ENCODE measurements around the gene CYGB. TPM values are rescaled to one million over a fixed set of nuclear protein-coding genes. Genes with fewer than 3 reads are reported as not detected.

CYGB gene
- total RNA-seq, 1 donor from 2014 or later: not detected

- no peaks in the 10 kb centered on the region for H3K9me3 Mint-ChIP-seq
- H3K27ac Mint-ChIP-seq: no peak overlapping the region
- H3K27me3 Mint-ChIP-seq (ENCODE audit: insufficient read depth): peaks cover 4% of the 10 kb centered on the region
- H3K4me3 Mint-ChIP-seq: no peak overlapping the region
- DNase-seq (ENCODE audit: low spot score): no peak
- H3K4me1 Mint-ChIP-seq (ENCODE audit: low read depth): no peaks in the 10 kb centered on the region
- H3K36me3 Mint-ChIP-seq (ENCODE audit: low read depth): no peaks in the 10 kb centered on the region
- intact Hi-C loops (cut with micrococcal nuclease): no loop called here
Measured at GRCh38 chr17:76574166-76574565, 36.7 kb upstream of the CYGB start.

- no peak overlapping the region for H3K27ac Mint-ChIP-seq
- intact Hi-C loops (cut with micrococcal nuclease): no loop called here
- peaks cover 4% of the 10 kb centered on the region for H3K27me3 Mint-ChIP-seq (ENCODE audit: insufficient read depth)
Measured at GRCh38 chr17:76573096-76573495, 35.6 kb upstream of the CYGB start.

DNA sequence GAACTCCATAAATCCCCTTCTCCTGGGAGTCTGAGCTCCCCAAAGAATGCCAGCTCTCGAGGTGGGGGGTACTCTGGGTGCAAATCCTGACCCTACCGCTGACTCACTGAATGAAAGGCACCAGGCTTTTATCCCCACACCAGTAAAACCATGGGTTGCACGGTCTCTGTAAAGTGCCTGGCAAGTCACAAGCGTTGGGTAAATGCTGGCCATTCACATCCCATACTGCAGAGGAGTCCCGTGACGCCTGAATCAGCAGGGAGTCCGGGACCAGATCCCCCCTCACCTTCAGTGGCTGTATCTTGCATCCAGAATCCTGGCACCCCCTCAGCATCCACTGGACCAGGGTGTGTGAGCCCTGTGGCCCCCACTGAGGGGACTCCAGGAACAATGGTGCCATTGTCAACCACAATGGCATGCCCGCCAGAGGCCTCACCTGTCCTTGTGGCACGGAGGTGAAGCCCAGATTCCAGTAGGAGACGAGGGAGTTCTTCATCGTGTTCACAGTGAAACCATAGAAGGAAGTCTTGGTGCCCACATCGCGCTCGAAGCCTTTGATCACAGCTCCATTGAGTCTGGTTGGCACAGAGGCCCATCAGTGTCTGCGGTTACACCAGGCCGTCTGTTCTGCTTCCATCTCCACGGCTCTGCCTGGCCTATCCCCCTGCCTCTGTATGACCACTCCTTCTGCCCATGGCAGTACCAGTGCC, 34.8 kb upstream of the CYGB start:
- DNase-seq (ENCODE audit: low spot score): no peak
- intact Hi-C loops (cut with micrococcal nuclease): no loop called here
- no peaks in the 10 kb centered on the region for H3K36me3 Mint-ChIP-seq (ENCODE audit: low read depth)
- no peak overlapping the region for H3K27ac Mint-ChIP-seq
- H3K27me3 Mint-ChIP-seq (ENCODE audit: insufficient read depth): peaks cover 4% of the 10 kb centered on the region
- no peak overlapping the region for H3K4me3 Mint-ChIP-seq
- peaks cover 6% of the 10 kb centered on the region for H3K4me1 Mint-ChIP-seq (ENCODE audit: low read depth)
- H3K9me3 Mint-ChIP-seq: no peaks in the 10 kb centered on the region

More at GRCh38 chr17:76573096-76573495, 35.6 kb upstream of the CYGB start:
- no peaks in the 10 kb centered on the region for H3K36me3 Mint-ChIP-seq (ENCODE audit: low read depth)
- no peaks in the 10 kb centered on the region for H3K9me3 Mint-ChIP-seq
- no peak for DNase-seq (ENCODE audit: low spot score)
- H3K4me1 Mint-ChIP-seq (ENCODE audit: low read depth): peaks cover 6% of the 10 kb centered on the region
- H3K4me3 Mint-ChIP-seq: no peak overlapping the region

DNA sequence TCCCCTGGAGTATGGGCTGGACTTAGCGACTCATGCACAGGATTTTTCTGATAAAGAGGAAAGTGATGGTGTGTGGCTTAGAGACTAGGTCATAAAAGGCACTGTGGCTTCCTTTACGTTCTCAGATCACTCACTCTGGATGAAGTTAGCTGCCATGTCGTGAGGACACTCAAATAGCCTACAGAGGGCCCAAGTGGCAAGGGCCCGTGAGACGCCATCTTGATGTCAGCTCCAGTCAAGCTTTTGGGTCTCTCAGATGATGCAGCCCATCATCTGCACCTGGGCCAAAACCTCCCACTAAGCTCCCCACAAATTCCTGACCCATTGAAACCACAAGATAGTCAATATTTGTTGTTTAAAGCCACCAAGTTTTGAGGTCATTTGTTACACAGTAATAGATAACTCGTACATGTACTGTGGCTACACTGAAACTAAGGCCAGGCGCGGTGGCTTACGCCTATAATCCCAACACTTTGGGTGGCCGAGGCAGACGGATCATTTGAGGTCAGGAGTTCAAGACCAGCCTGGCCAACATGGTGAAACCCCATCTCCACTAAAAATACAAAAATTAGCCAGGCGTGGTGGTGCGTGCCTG, 33.5 kb upstream of the CYGB start:
- H3K9me3 Mint-ChIP-seq: no peaks in the 10 kb centered on the region
- intact Hi-C loops (cut with micrococcal nuclease): no loop called here

GRCh38 chr17:76570457-76570856, 32.9 kb upstream of the CYGB start:
- no peak overlapping the region for H3K27ac Mint-ChIP-seq
- H3K27me3 Mint-ChIP-seq (ENCODE audit: insufficient read depth): no peaks in the 10 kb centered on the region
- peaks cover 18% of the 10 kb centered on the region for H3K4me1 Mint-ChIP-seq (ENCODE audit: low read depth)
- no peak for DNase-seq (ENCODE audit: low spot score)
- intact Hi-C loops (cut with micrococcal nuclease): no loop called here
- H3K36me3 Mint-ChIP-seq (ENCODE audit: low read depth): peaks cover 12% of the 10 kb centered on the region
- no peaks in the 10 kb centered on the region for H3K9me3 Mint-ChIP-seq
- no peak overlapping the region for H3K4me3 Mint-ChIP-seq

More for the DNA sequence above, 33.5 kb upstream of the CYGB start:
- Mint-ChIP-seq H3K36me3 (ENCODE audit: low read depth) (peaks cover 7% of the 10 kb centered on the region), H3K4me3 (no peak overlapping the region), H3K4me1 (ENCODE audit: low read depth) (peaks cover 13% of the 10 kb centered on the region), H3K27me3 (ENCODE audit: insufficient read depth) (peaks cover 2% of the 10 kb centered on the region), H3K27ac (no peak overlapping the region)
- DNase-seq (ENCODE audit: low spot score): no peak

- Mint-ChIP-seq H3K27ac (no peak overlapping the region), H3K36me3 (ENCODE audit: low read depth) (peaks cover 16% of the 10 kb centered on the region), H3K9me3 (no peaks in the 10 kb centered on the region), H3K4me1 (ENCODE audit: low read depth) (peaks cover 22% of the 10 kb centered on the region), H3K27me3 (ENCODE audit: insufficient read depth) (no peaks in the 10 kb centered on the region), H3K4me3 (no peak overlapping the region)
- intact Hi-C loops (cut with micrococcal nuclease): no loop called here
- DNase-seq (ENCODE audit: low spot score): no peak
Measured at GRCh38 chr17:76569607-76570279, 32.2 kb upstream of the CYGB start.

GRCh38 chr17:76568811-76569221, 31.3 kb upstream of the CYGB start:
- intact Hi-C loops (cut with micrococcal nuclease): no loop called here
- peaks cover 22% of the 10 kb centered on the region for H3K4me1 Mint-ChIP-seq (ENCODE audit: low read depth)
- no peaks in the 10 kb centered on the region for H3K27me3 Mint-ChIP-seq (ENCODE audit: insufficient read depth)
- no peak overlapping the region for H3K4me3 Mint-ChIP-seq
- H3K27ac Mint-ChIP-seq: no peak overlapping the region
- peaks cover 16% of the 10 kb centered on the region for H3K36me3 Mint-ChIP-seq (ENCODE audit: low read depth)
- DNase-seq (ENCODE audit: low spot score): no peak
- H3K9me3 Mint-ChIP-seq: no peaks in the 10 kb centered on the region

DNA sequence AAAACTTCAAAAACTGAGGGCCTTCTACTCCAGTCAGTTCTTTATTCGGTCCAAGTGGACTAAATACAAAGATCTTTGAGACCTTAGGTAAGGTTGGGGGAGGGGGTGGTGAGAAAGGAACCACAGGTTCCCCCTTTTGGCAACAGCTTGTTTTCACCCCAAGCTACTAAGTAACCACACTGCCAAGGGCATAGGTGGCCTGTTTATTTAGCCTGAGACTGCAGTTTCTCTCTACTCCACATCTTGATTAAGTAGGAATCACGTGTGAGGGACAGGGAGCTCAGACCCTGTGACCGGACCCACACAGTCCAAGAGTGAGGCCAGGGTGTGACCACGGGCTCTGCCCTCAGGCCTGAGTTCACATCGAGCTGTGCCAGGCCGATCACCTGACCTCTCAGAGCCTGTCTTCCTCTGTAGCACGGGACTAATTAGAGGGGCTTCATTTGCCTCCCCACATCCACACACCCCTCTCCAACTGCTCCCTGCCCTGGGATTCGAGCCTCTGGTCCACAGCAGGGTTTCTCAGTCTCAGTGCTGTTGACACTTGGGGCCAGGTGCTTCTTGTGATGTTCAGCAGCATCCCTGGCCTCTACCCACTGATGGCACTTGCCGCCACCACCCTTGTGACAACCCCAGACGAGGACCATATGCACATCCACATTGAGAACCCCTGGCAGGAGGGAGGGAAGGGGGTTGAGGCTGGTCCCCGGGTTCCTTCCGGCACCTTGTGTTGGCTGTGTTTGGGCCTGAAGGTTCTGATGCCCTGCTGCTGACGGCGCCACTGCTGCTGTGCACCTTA, 30.3 kb upstream of the CYGB start:
- Mint-ChIP-seq H3K4me3 (no peak overlapping the region), H3K4me1 (ENCODE audit: low read depth) (peaks cover 29% of the 10 kb centered on the region), H3K27ac (no peak overlapping the region), H3K36me3 (ENCODE audit: low read depth) (peaks cover 23% of the 10 kb centered on the region), H3K9me3 (no peaks in the 10 kb centered on the region), H3K27me3 (ENCODE audit: insufficient read depth) (no peaks in the 10 kb centered on the region)
- intact Hi-C loops (cut with micrococcal nuclease): no loop called here
- DNase-seq (ENCODE audit: low spot score): no peak

DNA sequence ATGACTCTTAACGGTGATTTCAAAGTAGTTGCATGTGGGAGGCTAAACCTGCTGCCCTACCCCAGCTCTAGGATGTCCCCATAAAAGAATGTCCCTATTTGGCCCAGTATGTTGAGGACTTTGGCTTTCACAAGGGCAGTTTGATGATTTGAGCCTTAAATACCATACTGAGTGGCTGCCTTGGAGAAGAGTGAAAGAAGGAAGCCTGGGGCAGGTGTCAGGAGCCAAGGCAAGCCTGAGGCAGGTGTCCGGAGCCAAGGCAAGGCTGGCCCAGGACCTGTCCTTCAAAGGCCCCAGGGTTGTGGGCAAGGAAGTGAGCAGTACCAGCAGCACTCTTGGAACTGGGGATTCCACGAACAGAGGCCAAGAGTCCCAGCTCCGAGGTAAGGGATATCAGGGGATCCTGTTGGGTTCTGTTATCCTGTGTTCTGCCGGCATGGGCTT, 29.5 kb upstream of the CYGB start:
- intact Hi-C loops (cut with micrococcal nuclease): no loop called here
- DNase-seq (ENCODE audit: low spot score): no peak
- Mint-ChIP-seq H3K4me1 (ENCODE audit: low read depth) (peaks cover 32% of the 10 kb centered on the region), H3K27me3 (ENCODE audit: insufficient read depth) (no peaks in the 10 kb centered on the region), H3K9me3 (no peaks in the 10 kb centered on the region), H3K36me3 (ENCODE audit: low read depth) (peaks cover 27% of the 10 kb centered on the region), H3K27ac (no peak overlapping the region), H3K4me3 (no peak overlapping the region)

- Mint-ChIP-seq H3K4me1 (ENCODE audit: low read depth) (peaks cover 35% of the 10 kb centered on the region), H3K27ac (no peak overlapping the region), H3K36me3 (ENCODE audit: low read depth) (peaks cover 32% of the 10 kb centered on the region), H3K9me3 (no peaks in the 10 kb centered on the region), H3K27me3 (ENCODE audit: insufficient read depth) (no peaks in the 10 kb centered on the region), H3K4me3 (no peak overlapping the region)
- no peak for DNase-seq (ENCODE audit: low spot score)
- intact Hi-C loops (cut with micrococcal nuclease): no loop called here
Measured at GRCh38 chr17:76566613-76566943, 29.1 kb upstream of the CYGB start.

GRCh38 chr17:76565728-76566612, 28.5 kb upstream of the CYGB start:
- no peak overlapping the region for H3K27ac Mint-ChIP-seq
- H3K27me3 Mint-ChIP-seq (ENCODE audit: insufficient read depth): no peaks in the 10 kb centered on the region
- no peaks in the 10 kb centered on the region for H3K9me3 Mint-ChIP-seq
- DNase-seq (ENCODE audit: low spot score): no peak
- H3K4me1 Mint-ChIP-seq (ENCODE audit: low read depth): peaks cover 39% of the 10 kb centered on the region
- no peak overlapping the region for H3K4me3 Mint-ChIP-seq
- intact Hi-C loops (cut with micrococcal nuclease): no loop called here
- peaks cover 38% of the 10 kb centered on the region for H3K36me3 Mint-ChIP-seq (ENCODE audit: low read depth)

Measured in activated T-helper 1 cell treated with anti-CD3 and anti-CD28 coated beads, Interleukin-12 subunit alpha, Interleukin-12 subunit beta, Interleukin-2, Interleukin-4 antibody, amounts not matched to agents 30 ng/mL and 10 ng/mL and 1 ng/mL, durations not matched to agents 14 hours and 24 hours and 36 hours (primary cell).